Camera-type eye (tissue), 1 donor: Measurements from ENCODE around the gene ARHGEF26. TPM values are rescaled to one million over a fixed set of nuclear protein-coding genes. Genes with fewer than 3 reads are reported as not detected.

ENCODE experiments used
- total RNA-seq: library from RNA; depleted of rRNA; stranded (reverse); fragments of >200 nt; gene quantifications from one replicate; pipeline ENCODE4 v1.2.3, GENCODE V29; 2014

Gene ARHGEF26, protein sequence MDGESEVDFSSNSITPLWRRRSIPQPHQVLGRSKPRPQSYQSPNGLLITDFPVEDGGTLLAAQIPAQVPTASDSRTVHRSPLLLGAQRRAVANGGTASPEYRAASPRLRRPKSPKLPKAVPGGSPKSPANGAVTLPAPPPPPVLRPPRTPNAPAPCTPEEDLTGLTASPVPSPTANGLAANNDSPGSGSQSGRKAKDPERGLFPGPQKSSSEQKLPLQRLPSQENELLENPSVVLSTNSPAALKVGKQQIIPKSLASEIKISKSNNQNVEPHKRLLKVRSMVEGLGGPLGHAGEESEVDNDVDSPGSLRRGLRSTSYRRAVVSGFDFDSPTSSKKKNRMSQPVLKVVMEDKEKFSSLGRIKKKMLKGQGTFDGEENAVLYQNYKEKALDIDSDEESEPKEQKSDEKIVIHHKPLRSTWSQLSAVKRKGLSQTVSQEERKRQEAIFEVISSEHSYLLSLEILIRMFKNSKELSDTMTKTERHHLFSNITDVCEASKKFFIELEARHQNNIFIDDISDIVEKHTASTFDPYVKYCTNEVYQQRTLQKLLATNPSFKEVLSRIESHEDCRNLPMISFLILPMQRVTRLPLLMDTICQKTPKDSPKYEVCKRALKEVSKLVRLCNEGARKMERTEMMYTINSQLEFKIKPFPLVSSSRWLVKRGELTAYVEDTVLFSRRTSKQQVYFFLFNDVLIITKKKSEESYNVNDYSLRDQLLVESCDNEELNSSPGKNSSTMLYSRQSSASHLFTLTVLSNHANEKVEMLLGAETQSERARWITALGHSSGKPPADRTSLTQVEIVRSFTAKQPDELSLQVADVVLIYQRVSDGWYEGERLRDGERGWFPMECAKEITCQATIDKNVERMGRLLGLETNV
- total RNA-seq, result 37.5 TPM

DNA sequence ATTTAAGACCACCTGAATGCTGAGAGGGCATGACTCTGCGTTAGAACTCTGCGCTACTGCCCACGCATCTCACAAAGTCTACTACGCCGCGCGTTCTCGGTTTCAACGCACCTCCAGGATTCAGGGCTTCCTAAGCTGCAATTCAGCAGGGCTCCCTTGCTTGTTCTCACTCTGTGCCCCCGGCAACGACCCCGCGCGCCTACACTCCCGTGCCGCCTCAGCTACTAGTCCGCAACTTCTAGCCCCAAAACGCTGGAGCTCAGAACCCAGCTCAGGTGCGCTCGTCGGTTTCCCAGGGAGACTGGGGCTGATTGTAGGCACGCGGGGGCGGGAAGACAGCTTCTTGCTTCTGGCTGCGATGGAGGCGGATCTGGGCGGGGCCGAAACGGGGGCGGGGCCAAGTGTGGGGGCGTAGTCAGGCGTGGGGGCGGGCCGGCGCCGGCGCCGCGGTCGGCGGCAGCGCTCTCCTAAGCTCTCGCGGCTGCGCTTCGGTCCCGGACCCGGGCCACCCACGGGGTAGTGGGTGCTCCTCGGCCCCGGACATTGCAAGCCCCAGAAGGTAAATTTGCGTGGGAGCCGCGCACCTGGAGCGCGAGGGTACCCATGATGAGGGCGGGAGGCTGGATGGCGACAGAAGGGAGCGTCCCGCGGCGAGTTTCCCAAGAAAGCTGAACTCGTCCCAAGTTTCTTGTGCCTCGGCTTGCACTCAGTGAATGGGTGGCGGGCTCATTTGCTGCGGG, at the start of gene ARHGEF26:
ARHGEF26 (plus strand) TSS at position 430 of the 740 bp plus-strand sequence. CDS start 603 bp downstream, outside the sequence.

Other genes with a start within 250 kb of the ARHGEF26 start
- 141 TPM for gene DHX36, start 203.1 kb downstream of the ARHGEF26 start, total RNA-seq